SK-N-SH (cell line): Measurements from ENCODE around the gene KRT14.

Experiments used
- ELF1 ChIP-seq: IDR thresholded peaks from 2 replicates; pipeline ENCODE4 v1.4.0; 2012
- EZH2phosphoT487 ChIP-seq: fragments of 200-600 bp; sonication (generic); IDR thresholded peaks from 2 replicates; pipeline ENCODE4 v1.6.1; 2017; ENCODE audit warnings: low read depth, mixed run types, mild to moderate bottlenecking, antibody characterized with exemption, moderate library complexity, borderline replicate concordance
- JUND ChIP-seq: IDR thresholded peaks from 2 replicates; pipeline ENCODE4 v1.4.0; 2012
- MXI1 ChIP-seq: IDR thresholded peaks from 2 replicates; pipeline ENCODE4 v1.6.1; 2012; ENCODE audit warnings: mild to moderate bottlenecking, low read depth, low read length, improper control_type of control experiment
- POLR2AphosphoS5 ChIP-seq: IDR thresholded peaks from 2 replicates; pipeline ENCODE4 v1.6.1; 2012; ENCODE audit warnings: low read depth, low read length
- REST ChIP-seq: IDR thresholded peaks from 2 replicates; pipeline ENCODE4 v1.6.1; 2012; ENCODE audit warnings: mild to moderate bottlenecking, low read depth, low read length, moderate library complexity
- SMC3 ChIP-seq: IDR thresholded peaks from 2 replicates; pipeline ENCODE4 v1.6.1; 2012; ENCODE audit warnings: low read depth, low read length, improper control_type of control experiment
- TCF12 ChIP-seq: IDR thresholded peaks from 2 replicates; pipeline ENCODE4 v1.4.0; 2012
- TF ChIP-seq, protein P1 (sequence below): fragments of 200-600 bp; sonication (generic); IDR thresholded peaks from 2 replicates; pipeline ENCODE4 v1.6.1; 2017; ENCODE audit warnings: antibody characterized with exemption, mild to moderate bottlenecking, moderate library complexity
- TF ChIP-seq, protein P2 (sequence below): IDR thresholded peaks from 2 replicates; pipeline ENCODE4 v1.4.0; 2012; ENCODE audit warnings: low read depth
- TF ChIP-seq, protein P3 (sequence below): IDR thresholded peaks from 2 replicates; pipeline ENCODE4; 2012
- TF ChIP-seq, protein P4 (sequence below): fragments of 150-350 bp; IDR thresholded peaks from 2 replicates; pipeline ENCODE4 v1.6.1; 2017; ENCODE audit warnings: antibody characterized with exemption, low read length, low read depth, borderline replicate concordance

GRCh38 chr17:41593306-41593981 is 6.7 kb upstream of the KRT14 start:
- TF ChIP-seq, protein P1, sequence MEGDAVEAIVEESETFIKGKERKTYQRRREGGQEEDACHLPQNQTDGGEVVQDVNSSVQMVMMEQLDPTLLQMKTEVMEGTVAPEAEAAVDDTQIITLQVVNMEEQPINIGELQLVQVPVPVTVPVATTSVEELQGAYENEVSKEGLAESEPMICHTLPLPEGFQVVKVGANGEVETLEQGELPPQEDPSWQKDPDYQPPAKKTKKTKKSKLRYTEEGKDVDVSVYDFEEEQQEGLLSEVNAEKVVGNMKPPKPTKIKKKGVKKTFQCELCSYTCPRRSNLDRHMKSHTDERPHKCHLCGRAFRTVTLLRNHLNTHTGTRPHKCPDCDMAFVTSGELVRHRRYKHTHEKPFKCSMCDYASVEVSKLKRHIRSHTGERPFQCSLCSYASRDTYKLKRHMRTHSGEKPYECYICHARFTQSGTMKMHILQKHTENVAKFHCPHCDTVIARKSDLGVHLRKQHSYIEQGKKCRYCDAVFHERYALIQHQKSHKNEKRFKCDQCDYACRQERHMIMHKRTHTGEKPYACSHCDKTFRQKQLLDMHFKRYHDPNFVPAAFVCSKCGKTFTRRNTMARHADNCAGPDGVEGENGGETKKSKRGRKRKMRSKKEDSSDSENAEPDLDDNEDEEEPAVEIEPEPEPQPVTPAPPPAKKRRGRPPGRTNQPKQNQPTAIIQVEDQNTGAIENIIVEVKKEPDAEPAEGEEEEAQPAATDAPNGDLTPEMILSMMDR: no peak
- TF ChIP-seq, protein P2, sequence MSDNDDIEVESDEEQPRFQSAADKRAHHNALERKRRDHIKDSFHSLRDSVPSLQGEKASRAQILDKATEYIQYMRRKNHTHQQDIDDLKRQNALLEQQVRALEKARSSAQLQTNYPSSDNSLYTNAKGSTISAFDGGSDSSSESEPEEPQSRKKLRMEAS: no peak
- no peak for TF ChIP-seq POLR2AphosphoS5
- TF ChIP-seq JUND: no peak
- TF ChIP-seq, protein P3, sequence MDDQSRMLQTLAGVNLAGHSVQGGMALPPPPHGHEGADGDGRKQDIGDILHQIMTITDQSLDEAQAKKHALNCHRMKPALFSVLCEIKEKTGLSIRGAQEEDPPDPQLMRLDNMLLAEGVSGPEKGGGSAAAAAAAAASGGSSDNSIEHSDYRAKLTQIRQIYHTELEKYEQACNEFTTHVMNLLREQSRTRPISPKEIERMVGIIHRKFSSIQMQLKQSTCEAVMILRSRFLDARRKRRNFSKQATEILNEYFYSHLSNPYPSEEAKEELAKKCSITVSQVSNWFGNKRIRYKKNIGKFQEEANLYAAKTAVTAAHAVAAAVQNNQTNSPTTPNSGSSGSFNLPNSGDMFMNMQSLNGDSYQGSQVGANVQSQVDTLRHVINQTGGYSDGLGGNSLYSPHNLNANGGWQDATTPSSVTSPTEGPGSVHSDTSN: no peak
- TF ChIP-seq, protein P4, sequence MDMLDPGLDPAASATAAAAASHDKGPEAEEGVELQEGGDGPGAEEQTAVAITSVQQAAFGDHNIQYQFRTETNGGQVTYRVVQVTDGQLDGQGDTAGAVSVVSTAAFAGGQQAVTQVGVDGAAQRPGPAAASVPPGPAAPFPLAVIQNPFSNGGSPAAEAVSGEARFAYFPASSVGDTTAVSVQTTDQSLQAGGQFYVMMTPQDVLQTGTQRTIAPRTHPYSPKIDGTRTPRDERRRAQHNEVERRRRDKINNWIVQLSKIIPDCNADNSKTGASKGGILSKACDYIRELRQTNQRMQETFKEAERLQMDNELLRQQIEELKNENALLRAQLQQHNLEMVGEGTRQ: no peak
- no peak for TF ChIP-seq REST
- no peak for TF ChIP-seq SMC3
- TF ChIP-seq ELF1: no peak
- no peak for TF ChIP-seq MXI1
- TF ChIP-seq TCF12: no peak
- no peak for TF ChIP-seq EZH2phosphoT487
